HCT116 (cell line): Measurements from ENCODE around the gene SORCS2. TPM values are rescaled to one million over a fixed set of nuclear protein-coding genes. Genes with fewer than 3 reads are reported as not detected.

Experiments
- ATAC-seq: fragments of 200-7000 bp; cut with Tn5 transposase; 2 replicates; pipeline ENCODE4 v1.9.1; 2020; ENCODE audit warnings: mild to moderate bottlenecking, moderate library complexity
- BruUV-seq: library from RNA; stranded (reverse); fragments of 400-500 nt; replicated peaks from 2 replicates; lab custom pipeline; 2021; lab: Mats Ljungman, UMichigan
- CTCF ChIA-PET: fragments of 300-600 bp; sonication (Branson Sonifier 250); formaldehyde crosslinking; loops from one replicate; lab custom pipeline; 2021; ENCODE audit warnings: antibody characterized with exemption; lab: Charles Lee
- POLR2A ChIA-PET: fragments of 300-600, 350-600 bp; sonication (Branson Sonifier 250); formaldehyde crosslinking; loops from one replicate; lab custom pipeline; 2021; ENCODE audit warnings: antibody characterized with exemption; lab: Charles Lee
- RAD21 ChIA-PET, 2 experiments: fragments of 300-600 bp; sonication (Branson Sonifier 250); formaldehyde crosslinking; loops; one replicate each; lab custom pipeline; 2023; ENCODE audit warnings: low total read pairs in 2 of 2; ENCODE audit not compliant: uncharacterized antibody in 2 of 2, unreplicated experiment in 2 of 2, low non-redundant PET in 1 of 2; lab: Charles Lee
- DNase-seq: peaks from one replicate; pipeline ENCODE4 v3.0.0-alpha.2; 2010; ENCODE audit warnings: low read depth, low spot score
- H2AFZ ChIP-seq: fragments of 200-600 bp; shearing (Covaris generic), sonication (generic); 2 replicates; pipeline ENCODE4 v1.6.1; 2017; ENCODE audit warnings: low read depth, mixed run types, mixed read lengths, antibody characterized with exemption, low read length; ENCODE audit not compliant: poor library complexity, severe bottlenecking
- H3K27ac ChIP-seq: 2 replicates; pipeline ENCODE4 v1.5.1; 2012; ENCODE audit warnings: low read depth, low read length
- H3K27me3 ChIP-seq: fragments of 200-600 bp; sonication (generic); 2 replicates; pipeline ENCODE4 v1.6.1; 2016; ENCODE audit warnings: mixed run types, low read length, mixed read lengths; ENCODE audit not compliant: insufficient read depth
- H3K36me3 ChIP-seq, 2 experiments: fragments of 200-500 bp in 1 of 2; fragments of 200-600 bp in 1 of 2; sonication (Bioruptor generic) in 1 of 2; sonication (generic) in 1 of 2; 2 replicates each; pipeline versions ENCODE4 v1.5.1 to v1.6.1; 2014 to 2016; ENCODE audit warnings: low read length in 2 of 2, inconsistent platforms in 1 of 2, mixed read lengths in 1 of 2, mixed run types in 1 of 2; ENCODE audit not compliant: insufficient read depth in 2 of 2, control insufficient read depth in 1 of 2
- H3K4me1 ChIP-seq, 2 experiments: fragments of 200-600 bp in 1 of 2; sonication (generic) in 1 of 2; 2 replicates each; pipeline versions ENCODE4 v1.5.1 to v1.6.1; 2012 to 2017; ENCODE audit warnings: low read length in 2 of 2, inconsistent platforms in 1 of 2, mild to moderate bottlenecking in 1 of 2, mixed read lengths in 1 of 2, mixed run types in 1 of 2, moderate library complexity in 1 of 2; ENCODE audit not compliant: insufficient read depth in 2 of 2, control insufficient read depth in 1 of 2
- H3K4me2 ChIP-seq: fragments of 200-600 bp; sonication (generic); 2 replicates; pipeline ENCODE4 v1.6.1; 2017; ENCODE audit warnings: mixed run types, low read length, mixed read lengths
- H3K4me3 ChIP-seq, 2 experiments: fragments of 200-600 bp in 1 of 2; sonication (generic) in 1 of 2; replicated peaks in 1 of 2; 2 replicates each; pipeline ENCODE4 v1.5.1; 2011 to 2016; ENCODE audit warnings: low read length in 2 of 2, control low read depth in 1 of 2, low read depth in 1 of 2, mild to moderate bottlenecking in 1 of 2, mixed read lengths in 1 of 2, mixed run types in 1 of 2
- H3K79me2 ChIP-seq: fragments of 200-600 bp; sonication (generic); 2 replicates; pipeline ENCODE4 v1.6.1; 2017; ENCODE audit warnings: mild to moderate bottlenecking, mixed run types, low read length, moderate library complexity, mixed read lengths; ENCODE audit not compliant: insufficient read depth
- H3K9ac ChIP-seq: fragments of 200-600 bp; sonication (generic); 2 replicates; pipeline ENCODE4 v1.6.1; 2016; ENCODE audit warnings: low read length, mixed read lengths
- H3K9me2 ChIP-seq: fragments of 200-600 bp; sonication (generic), shearing (Covaris generic); 2 replicates; pipeline ENCODE4 v1.6.1; 2017; ENCODE audit warnings: mixed run types, mild to moderate bottlenecking, moderate library complexity; ENCODE audit not compliant: insufficient read depth
- H3K9me3 ChIP-seq, 2 experiments: fragments of 200-500 bp in 1 of 2; fragments of 200-600 bp in 1 of 2; sonication (Bioruptor generic) in 1 of 2; sonication (generic) in 1 of 2; 2 replicates each; pipeline ENCODE4 v1.6.1; 2014 to 2017; ENCODE audit warnings: low read length in 2 of 2, mixed read lengths in 2 of 2, inconsistent platforms in 1 of 2, low read depth in 1 of 2, mild to moderate bottlenecking in 1 of 2, mixed run types in 1 of 2, moderate library complexity in 1 of 2; ENCODE audit not compliant: control insufficient read depth in 1 of 2, insufficient read depth in 1 of 2
- H4K20me1 ChIP-seq: fragments of 200-600 bp; sonication (generic), shearing (Covaris generic); 2 replicates; pipeline ENCODE4 v1.6.1; 2017; ENCODE audit warnings: mixed run types, mild to moderate bottlenecking, moderate library complexity; ENCODE audit not compliant: insufficient read depth
- TCF7L2 ChIP-seq: IDR thresholded peaks from 2 replicates; pipeline ENCODE4 v1.7.0; 2011; ENCODE audit warnings: borderline replicate concordance, inconsistent platforms; ENCODE audit not compliant: insufficient read depth, insufficient read length; ENCODE audit errors: extremely low read depth
- intact Hi-C: fragments of 100-400 bp; cut with micrococcal nuclease; formaldehyde crosslinking; loops from 2 replicates; pipeline ENCODE4 v1.10.0; 2022
- total RNA-seq: library from RNA; stranded (reverse); gene quantifications from one replicate; pipeline ENCODE4 v1.2.1, GENCODE V29; 2021; ENCODE audit not compliant: unreplicated experiment
- TF ChIP-seq, protein P1 (sequence below): IDR thresholded peaks from 2 replicates; pipeline ENCODE4 v1.6.1; 2011; ENCODE audit warnings: mild to moderate bottlenecking, low read length, moderate library complexity; ENCODE audit not compliant: insufficient replicate concordance; ENCODE audit errors: extremely low read depth
- TF ChIP-seq, protein P2 (sequence below), 3 experiments: fragments of 200-600 bp in 1 of 3; sonication (generic) in 1 of 3; IDR thresholded peaks in 2 of 3; conservative IDR thresholded peaks in 1 of 3; 2 replicates each; pipeline ENCODE4 v1.5.1; 2012 to 2017; ENCODE audit warnings: low read depth in 2 of 3, low read length in 2 of 3, antibody characterized with exemption in 1 of 3, borderline replicate concordance in 1 of 3, control low read depth in 1 of 3, mild to moderate bottlenecking in 1 of 3, mixed read lengths in 1 of 3, mixed run types in 1 of 3, moderate library complexity in 1 of 3; ENCODE audit not compliant: insufficient read depth in 1 of 3

The SORCS2 gene
- total RNA-seq, 1 experiment from 2014 or later: 0.37 TPM

DNA sequence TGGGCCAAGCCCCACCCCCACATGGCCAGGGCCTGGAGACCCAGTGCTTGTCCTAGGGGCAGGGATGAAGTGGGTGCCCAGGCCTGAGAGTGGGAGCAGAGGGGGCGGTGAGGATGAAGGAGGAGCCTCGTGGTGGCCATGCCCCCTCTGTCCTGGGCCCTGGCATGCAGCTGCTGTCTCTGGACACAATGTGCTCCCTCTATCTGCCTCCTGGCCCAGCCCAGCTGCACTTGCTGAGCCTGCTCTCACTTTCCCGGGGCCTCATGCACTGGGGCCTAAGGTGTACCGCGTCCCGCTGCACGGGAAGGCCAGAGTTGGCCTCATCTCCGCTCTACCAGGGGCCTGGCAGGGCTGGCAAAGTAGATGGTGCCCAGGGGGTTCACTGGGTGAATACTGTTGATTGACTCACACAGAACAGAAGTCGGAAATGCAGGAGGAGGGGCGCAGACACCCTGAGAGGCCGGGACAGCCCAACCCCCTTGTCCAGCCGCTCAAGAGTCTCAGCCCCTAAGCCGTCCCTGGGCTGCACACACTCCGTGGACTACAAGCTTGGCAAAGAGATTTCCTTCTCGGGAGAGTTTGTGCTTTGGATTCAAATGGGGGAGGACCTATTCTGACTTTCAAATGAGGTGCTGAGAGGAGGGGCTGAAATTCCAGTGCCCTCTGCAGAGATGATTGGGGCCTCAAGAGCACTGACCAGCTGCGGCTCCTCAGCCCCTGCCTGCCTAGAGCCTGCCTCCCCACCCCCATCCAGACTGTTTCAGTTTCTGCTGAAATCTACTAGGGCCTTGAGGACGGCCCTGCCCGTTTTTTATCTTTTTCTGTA, 130.0 kb downstream of the SORCS2 start:
- intact Hi-C loops: no loop called here
- DNase-seq (no peak), ATAC-seq (no peak)
- Histone ChIP-seq H3K4me1 (peaks cover 0 to 3% of the 10 kb centered on the region in 2 experiments; a peak in 1 of 4 replicates), H3K4me3 (no peak overlapping the region), H2AFZ (no peak overlapping the region), H3K9me3 (no peaks in the 10 kb centered on the region), H3K79me2 (no peaks in the 10 kb centered on the region), H3K9ac (no peak overlapping the region), H3K9me2 (no peaks in the 10 kb centered on the region), H4K20me1 (no peaks in the 10 kb centered on the region), H3K27ac (no peak overlapping the region), H3K27me3 (no peaks in the 10 kb centered on the region), H3K36me3 (no peaks in the 10 kb centered on the region)
- CTCF ChIA-PET: interaction anchor here (1.4 kb wide), 1 partner anchor 13 kb away, joined by 3 read pairs; no protein-coding TSS in a partner anchor
- BruUV-seq: no TSS peak
- RAD21 ChIA-PET: no interaction called here
- POLR2A ChIA-PET: no interaction called here
- TF ChIP-seq, protein P1, sequence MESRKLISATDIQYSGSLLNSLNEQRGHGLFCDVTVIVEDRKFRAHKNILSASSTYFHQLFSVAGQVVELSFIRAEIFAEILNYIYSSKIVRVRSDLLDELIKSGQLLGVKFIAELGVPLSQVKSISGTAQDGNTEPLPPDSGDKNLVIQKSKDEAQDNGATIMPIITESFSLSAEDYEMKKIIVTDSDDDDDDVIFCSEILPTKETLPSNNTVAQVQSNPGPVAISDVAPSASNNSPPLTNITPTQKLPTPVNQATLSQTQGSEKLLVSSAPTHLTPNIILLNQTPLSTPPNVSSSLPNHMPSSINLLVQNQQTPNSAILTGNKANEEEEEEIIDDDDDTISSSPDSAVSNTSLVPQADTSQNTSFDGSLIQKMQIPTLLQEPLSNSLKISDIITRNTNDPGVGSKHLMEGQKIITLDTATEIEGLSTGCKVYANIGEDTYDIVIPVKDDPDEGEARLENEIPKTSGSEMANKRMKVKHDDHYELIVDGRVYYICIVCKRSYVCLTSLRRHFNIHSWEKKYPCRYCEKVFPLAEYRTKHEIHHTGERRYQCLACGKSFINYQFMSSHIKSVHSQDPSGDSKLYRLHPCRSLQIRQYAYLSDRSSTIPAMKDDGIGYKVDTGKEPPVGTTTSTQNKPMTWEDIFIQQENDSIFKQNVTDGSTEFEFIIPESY: no peak
- TF ChIP-seq, protein P2, sequence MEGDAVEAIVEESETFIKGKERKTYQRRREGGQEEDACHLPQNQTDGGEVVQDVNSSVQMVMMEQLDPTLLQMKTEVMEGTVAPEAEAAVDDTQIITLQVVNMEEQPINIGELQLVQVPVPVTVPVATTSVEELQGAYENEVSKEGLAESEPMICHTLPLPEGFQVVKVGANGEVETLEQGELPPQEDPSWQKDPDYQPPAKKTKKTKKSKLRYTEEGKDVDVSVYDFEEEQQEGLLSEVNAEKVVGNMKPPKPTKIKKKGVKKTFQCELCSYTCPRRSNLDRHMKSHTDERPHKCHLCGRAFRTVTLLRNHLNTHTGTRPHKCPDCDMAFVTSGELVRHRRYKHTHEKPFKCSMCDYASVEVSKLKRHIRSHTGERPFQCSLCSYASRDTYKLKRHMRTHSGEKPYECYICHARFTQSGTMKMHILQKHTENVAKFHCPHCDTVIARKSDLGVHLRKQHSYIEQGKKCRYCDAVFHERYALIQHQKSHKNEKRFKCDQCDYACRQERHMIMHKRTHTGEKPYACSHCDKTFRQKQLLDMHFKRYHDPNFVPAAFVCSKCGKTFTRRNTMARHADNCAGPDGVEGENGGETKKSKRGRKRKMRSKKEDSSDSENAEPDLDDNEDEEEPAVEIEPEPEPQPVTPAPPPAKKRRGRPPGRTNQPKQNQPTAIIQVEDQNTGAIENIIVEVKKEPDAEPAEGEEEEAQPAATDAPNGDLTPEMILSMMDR (IDR thresholded peaks at IDR 0.05 in 2 of 3, conservative IDR thresholded peaks at IDR 0.05 in 1 of 3; ENCODE audit: borderline replicate concordance in 1 of 3, insufficient read depth in 1 of 3, low read depth in 2 of 3, low read length in 2 of 3): no peak
- TF ChIP-seq TCF7L2: no peak
- TF ChIP-seq, all 23 proteins: peak for 0
- H3K4me2 ChIP-seq: no peak overlapping the region
